ENCODE data around the gene PLEKHG3.

DNA sequence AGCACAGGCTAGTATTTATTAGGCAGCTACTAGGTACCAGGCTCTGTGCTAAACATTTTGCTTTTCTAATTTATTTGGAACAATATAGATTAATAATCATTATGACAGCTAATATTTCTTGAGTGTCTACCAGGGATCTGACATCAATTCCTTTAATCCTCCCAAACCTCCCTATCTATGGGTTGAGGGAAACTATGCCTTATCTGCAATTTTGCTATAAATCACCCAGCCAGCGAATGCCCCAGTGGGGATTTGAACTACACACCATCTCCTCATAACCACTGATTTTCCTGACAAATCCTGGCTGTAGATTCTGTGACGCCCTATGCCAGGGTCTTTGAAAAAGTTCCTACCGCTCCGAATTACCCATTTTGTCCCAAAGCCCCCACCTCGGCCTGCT, 21.4 kb upstream of the PLEKHG3 start:
- TF ChIP-seq, protein P1, sequence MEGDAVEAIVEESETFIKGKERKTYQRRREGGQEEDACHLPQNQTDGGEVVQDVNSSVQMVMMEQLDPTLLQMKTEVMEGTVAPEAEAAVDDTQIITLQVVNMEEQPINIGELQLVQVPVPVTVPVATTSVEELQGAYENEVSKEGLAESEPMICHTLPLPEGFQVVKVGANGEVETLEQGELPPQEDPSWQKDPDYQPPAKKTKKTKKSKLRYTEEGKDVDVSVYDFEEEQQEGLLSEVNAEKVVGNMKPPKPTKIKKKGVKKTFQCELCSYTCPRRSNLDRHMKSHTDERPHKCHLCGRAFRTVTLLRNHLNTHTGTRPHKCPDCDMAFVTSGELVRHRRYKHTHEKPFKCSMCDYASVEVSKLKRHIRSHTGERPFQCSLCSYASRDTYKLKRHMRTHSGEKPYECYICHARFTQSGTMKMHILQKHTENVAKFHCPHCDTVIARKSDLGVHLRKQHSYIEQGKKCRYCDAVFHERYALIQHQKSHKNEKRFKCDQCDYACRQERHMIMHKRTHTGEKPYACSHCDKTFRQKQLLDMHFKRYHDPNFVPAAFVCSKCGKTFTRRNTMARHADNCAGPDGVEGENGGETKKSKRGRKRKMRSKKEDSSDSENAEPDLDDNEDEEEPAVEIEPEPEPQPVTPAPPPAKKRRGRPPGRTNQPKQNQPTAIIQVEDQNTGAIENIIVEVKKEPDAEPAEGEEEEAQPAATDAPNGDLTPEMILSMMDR (IDR thresholded peaks at IDR 0.05) = no peak
- no peak for TF ChIP-seq POLR2AphosphoS5 (IDR thresholded peaks at IDR 0.05)
- no peak for TF ChIP-seq POLR2A (IDR thresholded peaks at IDR 0.05)
